Erythroblast (primary cell): ENCODE measurements around the gene CRB2.
A peak's percentile ranks its signal among the peaks of the same experiment; 100 is the strongest.
"Not testable (repeated sequence)": the region's sequence is repeated elsewhere in the genome, so short reads cannot be mapped to it uniquely, and the experiment has no call there.

Source experiments
- DNase-seq, 2 experiments: peaks; one replicate each; lab custom pipeline; 2025; lab: John Stamatoyannopoulos, UW
- GATA1 ChIP-seq: IDR thresholded peaks from 2 replicates; pipeline ENCODE4 v1.6.1; 2011; ENCODE audit warnings: low read depth, mild to moderate bottlenecking, control low read depth, low read length, moderate library complexity
- POLR2A ChIP-seq: IDR thresholded peaks from 2 replicates; pipeline ENCODE4 v1.6.1; 2011; ENCODE audit warnings: mild to moderate bottlenecking, low read length

CRB2 gene

DNA sequence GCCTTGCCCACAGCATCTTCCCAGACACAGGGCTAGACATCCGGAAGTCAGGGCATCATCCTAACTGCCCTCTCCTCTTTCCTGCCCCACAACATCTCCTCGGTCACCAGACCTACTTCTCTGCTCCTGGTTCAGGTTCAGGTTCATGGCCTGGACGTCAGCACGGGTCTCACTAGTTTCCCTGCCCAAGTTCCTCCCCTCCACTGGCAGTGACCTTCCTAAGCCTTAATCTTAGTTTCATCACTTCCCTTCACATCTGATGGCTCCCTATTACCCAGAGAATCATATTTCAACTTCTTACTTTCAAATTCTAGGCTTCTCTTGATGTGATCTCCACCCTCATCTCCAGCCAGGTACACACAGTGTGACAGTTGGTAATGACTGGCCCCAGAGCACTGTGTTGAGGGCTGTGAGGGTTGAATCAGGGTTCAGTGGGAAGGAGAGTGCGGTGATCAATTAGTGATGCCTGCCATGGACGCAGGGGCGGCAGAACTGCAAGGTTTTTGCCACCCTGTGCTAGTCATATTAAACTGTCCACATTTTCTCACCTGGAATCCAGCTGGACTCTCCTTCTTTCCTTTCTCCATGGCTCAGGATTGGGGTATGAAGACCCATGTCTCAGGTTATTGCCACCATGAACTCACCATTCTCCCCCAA is 34.3 kb upstream of the CRB2 start:
- DNase-seq = no peak
- no peak for TF ChIP-seq GATA1
- TF ChIP-seq POLR2A = no peak

DNA sequence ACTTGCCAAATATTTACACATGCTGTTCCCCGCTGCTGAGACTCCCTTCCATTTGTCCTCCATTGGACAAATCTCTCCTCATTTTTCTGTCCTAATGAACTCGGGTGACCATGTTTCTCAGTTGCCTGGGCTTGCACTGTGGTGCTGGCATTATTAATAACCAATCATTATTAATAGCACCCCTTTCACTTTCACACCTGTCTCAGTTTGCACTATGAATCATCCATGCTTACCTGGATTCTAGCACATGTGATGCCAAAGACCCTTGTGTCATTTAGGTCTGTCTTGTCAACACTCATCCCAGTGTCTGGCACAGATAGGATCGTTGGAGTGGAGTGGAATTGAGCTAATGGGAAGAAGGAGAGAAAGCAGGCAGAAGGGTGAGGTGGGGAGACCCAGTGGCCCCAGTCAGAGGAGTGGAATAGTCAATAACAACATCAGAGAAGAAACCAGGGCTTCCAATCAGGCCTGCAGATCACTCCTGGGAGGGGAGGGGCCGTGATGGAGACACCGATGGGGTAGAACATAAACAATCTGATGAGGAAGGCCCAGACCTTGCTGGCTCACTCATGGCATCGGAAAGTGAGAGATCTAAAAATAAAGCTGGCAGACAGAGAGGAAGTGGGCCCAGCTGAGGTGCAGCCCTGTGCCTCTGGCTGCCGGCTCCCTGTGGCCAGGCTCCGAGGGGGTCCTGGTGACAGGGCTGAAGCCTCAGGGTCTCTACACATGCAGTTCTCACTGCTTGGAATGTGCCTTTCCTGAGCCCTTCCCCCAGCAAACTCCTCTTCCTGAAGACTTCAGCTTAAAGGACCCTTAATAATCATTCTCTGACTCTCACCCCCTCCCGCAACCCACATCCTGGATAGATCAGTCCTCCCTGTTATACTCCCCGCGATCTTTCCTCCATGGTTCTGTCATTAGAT is 33.5 kb upstream of the CRB2 start:
- TF ChIP-seq POLR2A = no peak
- TF ChIP-seq GATA1 = no peak
- no peak for DNase-seq

DNA sequence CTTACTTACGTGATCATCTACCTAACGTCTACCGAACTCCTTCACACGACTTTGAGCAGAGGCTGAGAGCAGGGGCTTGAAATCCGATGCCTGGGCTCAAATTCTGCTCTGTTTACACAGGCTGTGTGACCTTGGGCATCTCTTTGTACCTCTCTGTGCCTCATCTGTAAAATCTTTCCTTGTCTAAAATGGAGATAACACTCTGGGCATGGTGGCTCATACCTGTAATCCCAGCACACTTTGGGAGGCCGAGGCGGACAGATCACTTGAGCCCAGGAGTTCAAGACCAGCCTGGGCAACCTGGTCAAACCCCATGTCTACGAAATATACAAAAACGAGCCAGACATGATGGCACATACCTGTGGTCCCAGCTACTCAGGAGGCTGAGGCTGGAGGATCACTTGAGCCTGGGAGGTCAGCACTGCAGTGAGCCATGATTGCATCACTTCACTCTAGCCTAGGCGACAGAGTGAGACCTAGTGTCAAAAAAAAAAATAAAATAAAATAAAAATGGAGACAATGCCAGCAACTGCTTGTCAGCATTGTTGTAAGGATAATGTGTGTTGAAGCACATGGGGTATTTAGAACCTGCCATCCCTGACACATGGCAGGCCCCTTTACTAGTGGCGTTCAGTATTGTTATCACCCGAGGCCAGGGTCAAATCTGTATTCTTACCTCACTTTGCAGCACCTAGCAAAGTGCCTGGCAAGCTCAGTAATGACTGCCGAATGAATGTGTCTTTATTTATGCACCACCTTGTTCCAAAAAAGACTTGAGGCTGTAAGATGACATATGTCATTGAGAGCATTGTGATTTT is 32.6 kb upstream of the CRB2 start:
- TF ChIP-seq POLR2A (no peak), GATA1 (no peak)
- DNase-seq = no peak

DNA sequence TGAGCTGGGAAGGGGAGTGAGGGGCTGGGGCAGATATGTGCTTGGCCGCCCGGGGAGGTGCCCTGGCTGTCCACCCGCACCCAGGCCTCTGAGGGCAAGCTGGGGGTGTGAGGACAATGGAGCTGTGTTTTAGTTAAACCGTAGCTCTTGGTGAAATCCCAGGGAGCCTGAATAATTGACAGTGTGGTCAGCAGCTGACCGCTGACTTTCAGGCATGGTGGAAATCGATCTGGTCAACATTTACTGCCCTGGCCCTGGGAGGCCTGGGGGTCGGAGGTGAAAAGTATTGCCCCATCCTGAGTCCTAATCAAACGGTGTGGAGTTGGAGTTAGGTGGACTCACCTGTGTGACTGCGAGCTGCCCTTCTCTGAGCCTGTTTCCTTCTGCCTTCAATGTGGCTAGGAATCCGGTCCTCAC is 31.2 kb upstream of the CRB2 start:
- TF ChIP-seq GATA1 (no peak), POLR2A (no peak)

DNA sequence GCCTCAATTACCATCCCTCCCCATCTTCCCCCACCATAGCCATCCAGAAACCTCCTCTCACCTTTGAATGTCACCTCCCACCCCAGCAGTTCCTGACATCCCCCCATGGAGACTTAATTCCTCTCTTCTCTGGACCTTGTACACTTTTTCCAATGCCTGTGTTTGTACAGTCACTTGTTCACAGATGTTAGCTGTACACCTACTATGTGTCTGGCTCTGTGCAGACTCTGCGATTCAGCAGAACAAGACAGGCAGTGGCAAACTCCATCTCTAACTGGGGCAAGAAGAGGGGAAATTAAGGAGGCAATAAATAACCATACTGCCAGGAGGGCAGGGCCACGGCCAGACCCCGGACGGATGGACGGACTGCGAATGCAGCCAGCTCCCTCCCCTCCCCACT is 29.8 kb upstream of the CRB2 start:
- DNase-seq = no peak
- TF ChIP-seq GATA1 = no peak
- TF ChIP-seq POLR2A = no peak

More for the DNA sequence above, 31.2 kb upstream of the CRB2 start:
- DNase-seq = no peak

DNA sequence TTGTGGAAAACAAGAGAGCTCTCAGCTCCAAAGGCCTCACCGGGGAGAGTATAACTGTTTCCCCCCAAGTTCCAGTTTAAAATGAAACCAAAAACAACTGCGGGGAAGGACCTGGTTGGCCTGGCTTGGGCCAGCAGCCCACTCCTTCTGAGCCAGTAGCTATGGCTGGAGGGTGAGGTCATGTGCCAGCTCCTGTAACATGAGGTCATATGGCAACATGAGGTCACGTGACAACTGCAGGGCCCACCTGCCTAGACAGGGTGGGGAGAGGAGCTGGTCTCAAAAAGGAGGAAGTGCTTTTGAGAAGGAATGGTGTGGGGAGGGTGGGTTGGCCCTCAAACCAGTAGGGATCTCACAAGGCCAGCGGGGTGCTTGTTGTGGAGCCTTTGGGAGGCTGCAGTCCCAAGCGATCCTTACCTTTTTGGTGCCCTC is 29.3 kb upstream of the CRB2 start:
- DNase-seq = peak; percentile 59
- TF ChIP-seq GATA1 = no peak
- no peak for TF ChIP-seq POLR2A

DNA sequence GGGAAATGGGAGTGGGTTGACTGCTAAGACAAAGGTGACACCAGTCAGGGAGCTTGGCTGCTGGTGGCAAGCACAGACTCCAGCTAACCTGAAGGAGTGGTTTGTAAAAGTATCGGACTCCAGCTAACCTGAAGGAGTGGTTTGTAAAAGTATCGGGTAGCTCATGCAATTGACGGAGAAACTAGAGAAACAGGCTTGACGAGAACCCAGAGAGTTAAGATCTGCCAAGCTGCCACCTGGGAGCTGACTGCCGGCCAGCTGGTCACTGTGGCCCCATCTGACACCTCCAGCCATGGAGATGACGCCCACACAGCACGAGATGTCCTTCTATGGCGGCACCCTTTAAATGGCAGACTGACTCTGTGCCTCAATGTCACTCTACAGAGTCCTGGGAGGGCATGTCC is 28.3 kb upstream of the CRB2 start:
- DNase-seq = no peak
- no peak for TF ChIP-seq GATA1

DNA sequence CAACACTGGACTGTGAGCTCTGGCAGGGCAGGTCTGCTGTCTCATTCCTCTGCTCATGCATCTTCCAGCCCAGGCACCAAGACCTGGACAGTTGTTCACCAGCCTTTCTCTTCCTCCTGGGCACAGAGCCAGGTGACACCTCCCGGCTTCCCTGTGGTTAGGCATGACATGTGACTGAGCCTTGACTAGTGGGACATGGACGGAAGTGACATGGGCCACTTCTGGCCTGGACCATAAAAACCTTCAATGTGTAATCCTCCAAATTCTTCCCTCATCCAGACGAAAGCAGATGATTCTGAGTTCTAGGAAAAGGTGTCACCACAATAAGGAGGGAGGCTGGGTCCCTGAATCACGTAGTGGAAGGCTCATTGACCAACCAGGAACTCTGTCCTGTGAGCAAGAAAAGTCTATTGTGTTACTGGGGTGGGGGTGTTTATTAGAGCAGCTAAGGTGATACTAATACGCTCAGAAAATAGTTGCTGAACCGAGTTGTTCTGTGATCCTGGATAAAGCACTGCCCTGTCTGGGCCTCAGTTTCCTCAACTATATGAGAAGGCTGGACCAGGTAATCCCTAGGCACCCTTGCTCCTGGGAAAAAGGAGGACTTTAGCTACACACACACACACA is 26.6 kb upstream of the CRB2 start:
- DNase-seq = peak; percentile 49 to 55
- no peak for TF ChIP-seq GATA1
- TF ChIP-seq POLR2A = no peak

DNA sequence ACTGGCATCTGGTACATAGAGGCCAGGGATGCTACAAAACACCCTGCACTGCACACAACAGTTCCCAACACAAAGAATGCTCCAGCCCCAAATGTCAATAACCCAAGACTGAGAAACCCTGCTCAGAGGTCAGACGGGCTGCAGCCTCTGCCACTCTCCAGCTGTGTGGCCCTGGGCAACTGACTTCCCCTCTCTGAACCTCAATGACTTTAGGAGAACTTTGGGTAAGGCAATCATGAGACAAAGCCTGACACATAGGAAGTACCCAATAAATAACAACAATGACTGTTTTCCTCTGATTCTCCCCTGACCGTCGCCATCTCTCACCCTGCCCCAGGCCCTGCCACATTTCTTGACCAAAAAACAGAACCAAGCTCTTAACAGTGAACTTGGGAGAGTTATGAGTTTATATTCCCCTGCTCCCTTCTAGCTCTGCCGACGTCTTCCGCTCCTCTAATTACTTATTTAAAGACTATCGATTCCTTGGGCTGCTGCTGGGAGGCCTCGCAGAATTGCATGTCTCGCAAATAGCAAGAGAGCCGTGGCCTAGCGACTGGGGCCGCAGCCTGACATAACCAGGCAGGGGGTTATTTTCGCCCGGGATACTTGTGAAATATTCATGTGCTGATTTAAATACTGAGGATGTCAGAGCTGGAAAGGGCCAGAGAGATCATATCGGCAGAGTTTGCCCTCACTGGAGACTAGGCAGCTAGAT is 24.5 kb upstream of the CRB2 start:
- DNase-seq = no peak
- no peak for TF ChIP-seq POLR2A
- no peak for TF ChIP-seq GATA1

DNA sequence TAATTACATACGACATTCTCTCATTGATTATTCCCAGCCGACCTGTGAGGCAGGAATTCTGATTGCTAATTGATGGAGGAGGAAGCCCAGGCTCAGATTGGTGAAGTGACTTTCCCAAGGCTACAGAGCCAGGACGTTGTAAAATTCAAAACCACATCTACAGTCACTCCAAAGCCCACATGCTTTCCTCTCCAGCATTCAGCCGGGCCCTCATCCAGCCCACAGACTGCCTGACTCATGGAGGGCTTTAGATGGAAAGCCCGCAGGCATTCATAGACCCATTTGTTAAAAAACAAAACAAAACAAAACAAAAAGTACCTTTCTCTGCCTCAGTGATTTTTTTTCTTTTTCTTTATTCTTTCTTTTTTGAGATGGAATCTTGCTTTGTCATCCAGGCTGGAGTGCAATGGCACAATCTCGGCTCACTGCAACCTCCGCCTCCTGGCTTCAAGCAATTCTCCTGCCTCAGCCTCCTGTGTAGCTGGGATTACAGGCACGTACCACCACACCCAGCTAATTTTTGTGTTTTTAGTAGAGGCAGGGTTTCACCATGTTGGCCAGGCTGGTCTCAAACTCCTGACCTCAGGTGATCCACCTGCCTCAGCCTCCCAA is 22.8 kb upstream of the CRB2 start:
- not testable (repeated sequence) for DNase-seq

DNA sequence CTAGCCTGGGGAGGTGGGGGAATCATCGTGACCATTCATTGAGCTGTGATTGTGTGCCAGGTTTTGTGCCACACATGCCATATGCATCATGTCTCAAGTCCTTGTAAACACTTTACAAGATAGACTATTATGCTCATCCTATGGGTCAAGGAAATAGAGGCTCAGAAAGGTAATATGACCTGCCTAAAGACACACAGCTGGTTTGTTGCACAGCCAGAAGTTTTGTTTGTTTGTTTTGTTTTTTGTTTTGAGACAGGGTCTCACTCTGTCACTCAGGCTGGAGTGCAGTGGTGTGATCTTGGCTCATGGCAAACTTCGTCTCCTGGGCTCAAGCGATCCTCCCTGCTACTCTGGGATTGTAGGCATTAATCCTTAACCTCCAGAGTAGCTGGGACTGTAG is 21.4 kb upstream of the CRB2 start:
- no peak for DNase-seq
- TF ChIP-seq POLR2A (no peak), GATA1 (no peak)

DNA sequence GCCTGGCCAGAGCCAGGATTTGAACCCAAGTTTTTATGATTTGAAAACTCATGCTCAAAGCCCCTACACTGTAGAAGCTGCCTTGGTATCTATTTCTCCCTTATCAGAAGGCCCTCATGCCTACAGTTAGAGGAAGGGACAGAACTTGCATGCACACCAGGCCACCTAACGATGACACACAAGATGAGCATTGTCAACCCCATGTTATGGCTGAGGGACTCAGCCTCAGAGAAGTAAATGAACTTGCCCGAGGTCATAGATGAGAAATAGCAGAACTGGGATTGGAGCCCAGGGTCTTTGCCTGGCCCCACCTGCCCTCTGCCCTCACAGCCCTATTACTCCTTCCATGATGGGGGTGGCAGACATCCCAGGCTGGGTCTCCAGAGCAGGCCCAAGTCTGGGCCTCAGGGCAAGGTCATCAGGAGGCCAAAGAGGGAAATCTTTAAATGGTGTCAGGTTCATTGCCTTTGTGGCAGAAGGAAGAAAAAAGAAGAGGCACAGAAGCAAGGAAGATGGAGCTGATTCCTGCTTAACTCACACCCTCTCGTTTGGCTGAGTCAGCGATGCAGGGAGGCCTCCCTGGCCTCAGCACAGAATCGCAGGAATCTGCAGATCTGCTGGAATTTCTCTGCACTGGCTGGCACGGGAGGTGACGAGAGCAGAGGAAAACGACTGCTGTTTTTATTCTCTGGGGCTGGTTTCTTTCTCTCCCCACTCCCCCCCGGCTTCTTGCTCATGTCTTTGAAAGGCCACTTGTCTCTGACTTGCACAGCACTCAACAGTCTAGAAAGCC is 20.6 kb upstream of the CRB2 start:
- peak; percentile 49 to 73 for DNase-seq
- TF ChIP-seq GATA1 (no peak), POLR2A (no peak)

DNA sequence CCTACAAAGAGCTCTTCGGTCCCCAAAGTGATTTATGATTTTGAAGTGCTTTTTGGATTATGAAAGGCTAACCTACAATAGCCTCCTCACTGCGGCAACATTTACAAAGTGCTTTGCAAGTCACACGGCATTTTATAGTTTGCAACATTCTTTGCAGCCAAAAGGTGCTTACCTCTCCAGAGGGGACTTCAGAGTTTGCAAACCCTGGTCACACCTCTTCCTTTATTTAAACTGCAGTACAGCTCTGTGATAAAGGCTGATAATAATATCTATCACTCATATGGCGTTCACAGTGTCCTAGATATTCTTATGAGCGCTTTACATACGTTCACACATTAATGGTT is 20.0 kb upstream of the CRB2 start:
- TF ChIP-seq GATA1 = no peak
- no peak for TF ChIP-seq POLR2A
- DNase-seq = peak in 1 of 2 experiments; percentile 24
